CMK (cell line): ENCODE results near the gene PNLIPRP1.

Source experiments
- DNase-seq: peaks from one replicate; pipeline ENCODE4 v3.0.0-alpha.2; 2010; ENCODE audit warnings: low read depth

PNLIPRP1 gene

DNA sequence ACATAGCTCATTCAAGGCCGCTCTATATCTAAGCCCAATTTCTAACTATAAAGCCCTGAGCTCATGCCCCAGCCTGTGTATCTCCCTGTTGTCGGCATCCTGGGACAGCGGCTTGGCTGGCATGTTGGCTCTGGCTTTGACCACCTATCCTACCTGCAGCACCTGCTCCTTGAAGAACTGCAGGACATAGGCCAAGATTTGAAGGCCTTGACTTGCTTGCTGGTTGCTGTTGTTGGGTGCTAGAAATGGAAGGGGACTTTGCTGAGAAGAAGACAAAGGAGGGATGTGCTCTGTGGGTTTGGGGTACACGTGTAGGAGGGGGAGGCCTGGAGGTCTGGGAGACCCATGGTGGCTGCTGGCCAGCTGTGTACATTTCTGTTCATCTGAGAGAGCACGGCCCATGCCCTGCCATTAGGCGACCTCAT is 41.1 kb downstream of the PNLIPRP1 start:
- DNase-seq: no peak

- no peak for DNase-seq
Observed at GRCh38 chr10:116632596-116633215, 41.9 kb downstream of the PNLIPRP1 start.

- DNase-seq: no peak
Observed at GRCh38 chr10:116633216-116633600, 42.4 kb downstream of the PNLIPRP1 start.

DNA sequence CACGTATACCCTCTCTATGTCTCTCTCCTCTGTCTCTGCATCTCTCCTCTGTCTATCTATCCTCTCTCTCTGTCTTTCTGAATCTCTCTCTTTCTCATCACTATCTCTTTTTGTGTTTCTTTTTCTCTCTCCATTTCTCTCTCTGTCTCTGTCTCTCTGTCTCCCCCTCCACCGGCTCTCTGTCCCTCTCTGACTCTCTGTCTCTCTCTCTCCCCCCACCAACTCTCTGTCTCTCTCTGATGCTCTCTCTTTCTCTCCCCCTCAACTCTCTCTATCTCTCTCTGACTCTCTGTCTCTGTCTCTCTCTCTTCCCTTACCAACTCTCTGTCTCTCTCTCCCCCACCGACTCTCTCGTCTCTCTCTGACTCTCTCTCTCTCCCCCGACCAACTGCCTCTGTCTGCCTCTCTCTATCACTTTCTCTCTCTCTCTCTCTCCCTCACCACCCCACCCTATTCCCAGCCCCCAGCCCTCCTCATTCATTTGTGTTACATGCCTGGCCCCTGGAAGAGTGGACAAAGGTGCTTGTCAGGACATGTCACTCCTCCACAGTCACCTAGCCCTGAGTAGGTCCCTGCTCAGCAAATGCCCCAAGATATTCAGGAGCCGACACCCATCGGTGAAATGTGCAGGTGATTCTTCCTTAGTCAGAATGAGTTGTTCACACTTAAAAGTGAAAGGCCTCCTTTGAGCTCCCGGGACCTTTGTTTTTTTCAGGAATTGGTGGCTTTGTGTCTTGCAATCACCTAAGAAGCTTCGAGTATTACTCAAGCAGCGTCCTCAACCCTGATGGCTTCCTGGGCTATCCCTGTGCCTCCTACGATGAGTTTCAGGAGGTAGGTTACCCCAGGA is 43.6 kb downstream of the PNLIPRP1 start:
- DNase-seq: no peak

DNA sequence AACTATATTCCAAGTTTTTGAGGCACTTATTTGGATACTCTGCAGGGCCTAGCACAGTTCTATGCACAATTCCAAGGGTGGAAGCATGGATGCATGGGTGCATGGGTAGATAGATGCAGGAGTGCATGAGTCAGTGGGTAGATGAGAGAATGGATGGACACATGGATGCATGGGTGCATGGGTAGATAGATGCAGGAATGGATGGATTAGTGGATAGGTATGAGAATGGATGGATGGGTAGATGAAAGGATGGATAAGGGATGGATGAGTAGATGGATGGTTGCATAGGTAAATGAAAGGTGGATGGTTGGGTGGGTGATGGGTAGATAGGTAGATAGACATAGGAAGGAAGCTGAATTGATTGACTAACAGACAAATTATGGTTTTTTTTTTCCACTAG is 45.6 kb downstream of the PNLIPRP1 start:
- DNase-seq: no peak

DNA sequence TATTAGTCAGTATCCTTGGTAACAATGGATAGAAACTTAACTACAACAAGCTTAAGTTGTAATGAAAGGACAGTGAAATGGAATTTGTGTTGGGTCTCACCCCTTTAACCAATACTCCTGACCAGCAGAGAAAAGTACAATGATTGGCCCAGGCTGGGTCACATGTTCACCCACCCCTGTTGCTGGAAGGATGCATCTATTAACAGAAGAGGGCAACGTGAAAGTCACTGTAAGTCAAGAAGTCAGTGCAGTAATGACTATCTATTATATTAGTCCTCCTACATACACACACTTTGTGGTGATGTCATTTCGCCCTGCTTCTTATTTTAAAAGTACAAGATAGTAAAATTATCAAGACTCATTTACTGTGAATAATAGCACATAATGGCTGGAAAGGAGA is 46.2 kb downstream of the PNLIPRP1 start:
- no peak for DNase-seq

DNA sequence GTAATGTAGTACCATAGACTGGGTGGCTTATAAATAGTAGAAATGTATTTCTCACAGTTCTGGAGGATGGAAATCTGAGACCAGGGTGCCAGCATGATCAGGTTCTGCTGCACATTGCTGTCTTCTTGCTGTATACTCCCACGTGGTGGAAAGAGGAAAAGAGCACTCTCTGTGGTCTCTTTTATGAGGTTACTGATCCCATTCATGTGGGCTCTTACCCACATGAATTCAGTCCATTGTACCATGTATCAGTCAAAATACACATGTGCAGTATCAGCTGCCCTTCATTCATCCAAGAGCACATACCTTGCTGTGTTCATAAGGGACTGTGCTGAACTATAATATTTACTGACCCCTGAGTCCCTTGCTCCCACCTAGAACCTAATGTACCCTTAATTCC is 47.1 kb downstream of the PNLIPRP1 start:
- no peak for DNase-seq

GRCh38 chr10:116646502-116646901 is 55.7 kb downstream of the PNLIPRP1 start:
- no peak for DNase-seq

DNA sequence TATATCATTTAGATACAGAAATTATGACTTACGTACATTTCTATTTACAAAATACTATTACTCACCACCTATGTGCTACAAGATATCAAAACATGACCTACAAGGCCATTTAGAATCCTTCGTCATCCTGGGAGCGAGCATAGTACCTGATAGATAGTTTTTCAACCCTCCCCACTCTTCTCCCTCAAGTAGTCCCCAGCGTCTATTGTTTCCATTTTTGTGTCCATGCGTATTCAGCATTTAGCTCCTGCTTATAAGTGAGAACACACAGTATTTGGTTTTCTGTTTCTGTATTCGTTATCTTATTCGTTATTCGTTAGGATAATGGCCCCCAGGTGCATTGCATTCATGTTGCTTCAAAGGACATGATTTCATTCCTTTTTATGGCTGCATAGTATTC is 58.1 kb downstream of the PNLIPRP1 start:
- DNase-seq: no peak

GRCh38 chr10:116653885-116654284 is 63.1 kb downstream of the PNLIPRP1 start:
- no peak for DNase-seq

DNA sequence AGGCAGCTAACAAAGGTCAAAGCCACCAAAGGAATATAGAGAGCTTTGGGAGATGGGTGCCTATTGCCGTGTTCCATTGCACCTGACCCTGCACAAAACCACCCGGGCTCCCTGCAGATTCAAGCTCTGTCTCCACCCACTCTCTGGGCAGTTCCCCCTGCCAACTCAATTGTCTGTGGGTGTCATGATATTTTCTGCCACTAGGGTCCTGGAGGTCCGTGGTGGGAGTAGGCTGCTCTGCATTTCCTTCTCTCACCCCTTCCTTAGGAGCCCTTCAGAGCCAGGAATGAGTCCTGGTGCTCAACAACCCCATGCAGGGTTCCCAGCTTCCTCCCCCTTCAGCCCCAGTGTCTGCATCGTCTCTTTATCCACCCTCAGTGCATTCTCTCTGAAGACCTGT is 64.1 kb downstream of the PNLIPRP1 start:
- no peak for DNase-seq

DNA sequence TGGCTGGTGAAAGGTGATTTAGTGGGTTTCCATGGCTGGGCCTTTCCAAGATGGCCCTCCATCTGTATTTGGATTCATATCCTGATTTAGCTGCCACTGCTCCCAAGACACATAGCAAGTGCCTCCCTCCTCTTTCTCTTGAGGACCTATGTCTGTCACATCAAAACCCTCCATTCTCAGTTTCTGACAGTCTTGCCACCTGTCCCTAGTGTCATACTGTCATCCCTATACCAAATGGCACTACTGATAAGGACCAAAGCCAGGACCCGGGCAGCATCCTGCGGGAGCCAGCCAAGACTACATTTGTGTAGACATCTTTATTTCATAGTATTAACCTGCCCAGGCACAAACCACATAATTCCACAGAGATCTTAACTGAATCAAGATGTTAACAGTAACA is 64.8 kb downstream of the PNLIPRP1 start:
- DNase-seq: no peak

DNA sequence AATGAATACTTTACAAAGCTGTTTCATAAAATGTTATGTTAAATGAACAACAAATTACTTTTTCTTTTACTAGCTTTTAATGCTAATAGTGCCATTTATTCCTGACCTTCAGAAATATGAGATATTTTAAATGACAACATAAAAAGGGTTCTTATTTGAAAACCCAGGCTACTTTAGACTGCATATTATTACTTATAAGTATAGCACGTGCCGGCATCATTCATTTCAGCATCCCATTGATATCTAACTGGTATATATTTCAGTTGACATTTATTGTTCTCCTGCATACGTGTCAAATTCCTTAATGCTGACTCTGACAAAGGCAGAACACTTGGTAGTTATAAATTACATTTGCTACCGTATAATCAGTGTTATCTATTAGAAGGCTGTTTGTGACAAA is 65.3 kb downstream of the PNLIPRP1 start:
- no peak for DNase-seq

GRCh38 chr10:116657863-116658551 is 67.2 kb downstream of the PNLIPRP1 start:
- DNase-seq: no peak
